IPS DF 19.7 (cell line): ENCODE data around the gene PIAS4.
"Not testable (repeated sequence)": the region's sequence is repeated elsewhere in the genome, so short reads cannot be mapped to it uniquely, and the experiment has no call there.

Source experiments
- DNase-seq: peaks from one replicate; pipeline ENCODE4 v3.0.0-alpha.2; 2013; ENCODE audit warnings: low read depth, low spot score

The PIAS4 gene

DNA sequence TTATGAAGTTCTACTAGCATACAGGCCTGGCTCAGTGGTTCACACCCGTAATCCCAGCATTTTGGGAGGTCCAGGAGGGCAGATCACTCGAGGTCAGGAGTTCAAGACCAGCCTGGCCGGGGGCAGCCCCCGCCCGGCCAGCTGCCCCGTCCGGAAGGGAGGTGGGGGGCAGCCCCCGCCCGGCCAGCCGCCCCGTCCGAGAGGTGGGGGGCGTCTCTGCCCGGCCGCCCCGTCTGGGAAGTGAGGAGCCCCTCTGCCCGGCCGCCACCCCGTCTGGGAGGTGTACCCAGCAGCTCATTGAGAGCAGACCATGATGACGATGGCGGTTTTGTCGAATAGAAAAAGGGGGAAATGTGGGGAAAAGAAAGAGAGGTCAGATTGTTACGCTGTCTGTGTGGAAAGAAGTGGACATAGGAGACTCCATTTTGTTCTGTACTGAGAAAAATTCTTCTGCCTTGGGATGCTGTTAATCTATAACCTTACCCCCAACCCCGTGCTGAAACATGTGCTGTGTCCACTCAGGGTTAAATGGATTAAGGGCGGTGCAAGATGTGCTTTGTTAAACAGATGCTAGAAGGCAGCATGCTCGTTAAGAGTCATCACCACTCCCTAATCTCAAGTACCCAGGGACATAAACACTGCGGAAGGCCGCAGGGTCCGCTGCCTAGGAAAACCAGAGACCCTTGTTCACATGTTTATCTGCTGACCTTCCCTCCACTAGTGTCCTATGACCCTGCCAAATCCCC, 8.7 kb upstream of the PIAS4 start:
- DNase-seq, result not testable (repeated sequence)

DNA sequence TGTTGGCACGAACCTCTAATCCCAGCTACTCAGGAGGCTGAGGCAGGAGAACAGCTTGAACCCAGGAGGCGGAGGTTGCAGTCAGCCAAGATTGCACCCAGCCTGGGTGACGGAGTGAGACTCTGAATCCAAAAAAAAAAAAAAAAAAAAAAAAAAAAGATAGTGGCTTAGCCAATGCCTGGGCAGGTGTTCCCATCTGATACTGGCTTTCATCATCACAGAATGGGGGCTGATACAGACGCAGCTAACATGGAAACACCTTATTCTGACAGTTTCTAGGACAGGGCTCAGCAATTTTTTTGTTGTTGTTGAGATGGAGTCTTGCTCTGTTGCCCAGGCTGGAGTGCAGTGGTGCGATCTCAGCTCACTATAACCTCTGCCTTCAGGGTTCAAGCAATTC, 6.7 kb upstream of the PIAS4 start:
- not testable (repeated sequence) for DNase-seq

DNA sequence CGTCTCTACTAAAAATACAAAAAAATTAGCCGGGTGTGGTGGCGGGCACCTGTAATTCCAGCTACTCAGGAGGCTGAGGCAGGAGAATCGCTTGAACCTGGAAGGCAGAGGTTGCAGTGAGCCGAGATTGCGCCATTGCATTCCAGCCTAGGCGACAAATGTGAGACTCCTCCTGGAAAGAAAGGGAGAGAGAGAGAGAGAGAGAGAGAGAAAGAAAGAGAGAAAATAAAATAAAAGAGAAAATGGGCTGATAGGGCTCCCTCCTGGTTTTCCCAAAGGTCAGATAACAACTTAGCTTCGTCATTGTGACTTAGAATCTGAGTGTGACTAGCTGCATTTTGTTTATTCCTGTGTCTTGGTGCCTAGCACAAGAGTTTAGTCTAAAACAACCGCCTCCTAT, 2.1 kb upstream of the PIAS4 start:
- not testable (repeated sequence) for DNase-seq

DNA sequence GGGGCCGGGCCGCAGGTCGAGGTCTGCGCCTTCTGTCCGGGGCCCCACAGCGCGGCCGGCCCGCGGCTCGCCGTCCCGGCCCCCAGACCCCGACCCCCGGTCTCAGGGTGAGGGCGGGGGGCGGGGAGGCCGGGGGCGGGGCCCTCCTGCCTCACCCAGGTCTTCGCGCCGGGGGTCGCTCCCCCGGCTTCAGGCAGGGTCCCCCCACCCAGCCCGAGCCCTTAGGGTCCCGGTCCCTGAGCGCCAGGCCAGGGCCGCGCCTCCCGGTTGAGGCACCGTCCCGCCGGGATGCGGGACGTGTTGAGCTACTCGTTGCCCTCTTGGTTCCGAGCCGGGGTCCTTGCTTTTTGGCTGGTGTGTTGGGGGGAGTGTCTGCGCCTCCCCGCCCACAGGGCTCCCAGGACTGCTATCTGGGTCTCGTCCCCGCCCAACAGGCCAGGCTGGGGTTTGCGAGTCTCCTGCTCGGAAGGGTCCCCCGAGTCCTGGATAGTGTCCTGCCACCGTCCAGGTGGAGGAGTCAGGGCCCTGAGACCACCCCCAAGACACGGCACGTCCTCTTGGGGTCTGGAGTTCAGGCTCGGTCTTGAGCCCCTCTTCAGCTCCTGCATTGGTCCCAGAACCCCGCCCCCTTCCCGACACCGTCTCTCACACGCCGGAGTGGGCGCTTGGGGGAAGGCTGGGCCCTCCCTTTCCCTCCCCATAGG, 452 bp downstream of the PIAS4 start:
- DNase-seq, result no peak

DNA sequence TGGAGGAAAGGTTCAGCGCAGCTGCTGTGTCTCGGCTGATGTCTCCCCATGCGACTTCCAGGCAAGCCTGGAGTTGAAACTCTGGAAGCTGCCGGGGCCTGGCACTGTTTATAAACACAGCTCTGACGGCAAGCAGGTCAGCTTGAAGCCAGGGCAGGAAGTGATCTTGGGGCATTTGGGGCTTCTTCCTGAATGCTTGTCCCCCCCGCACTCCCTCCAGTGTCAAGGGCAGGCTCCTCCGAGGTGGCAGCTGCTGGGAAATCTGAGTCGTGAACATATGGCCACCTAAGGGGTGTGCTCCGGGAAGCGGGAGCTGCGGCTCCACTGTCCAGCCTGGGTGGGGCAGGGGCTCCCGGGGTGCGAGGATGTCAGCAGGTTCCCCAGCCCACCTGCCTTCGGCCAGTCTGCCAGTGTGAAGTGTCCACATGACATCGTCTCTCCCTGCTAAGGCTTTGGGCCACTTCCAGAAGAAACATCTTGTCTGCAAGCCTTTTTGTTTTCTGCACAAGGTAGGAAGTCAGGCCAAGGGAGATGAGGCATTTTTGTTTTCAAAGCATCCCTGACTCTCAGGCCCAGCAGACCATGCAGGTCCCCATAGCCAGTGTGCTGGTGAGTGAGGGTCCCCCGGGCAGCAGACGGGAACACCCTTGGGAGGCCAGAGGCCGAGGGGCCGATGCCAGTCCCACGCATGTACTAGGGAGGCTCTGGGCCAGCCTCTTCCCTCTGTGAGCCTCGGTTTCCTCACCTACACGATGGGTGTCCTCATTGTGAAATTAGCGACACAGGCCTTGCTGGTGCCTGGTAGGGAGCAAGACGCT, 2.7 kb downstream of the PIAS4 start:
- no peak for DNase-seq

DNA sequence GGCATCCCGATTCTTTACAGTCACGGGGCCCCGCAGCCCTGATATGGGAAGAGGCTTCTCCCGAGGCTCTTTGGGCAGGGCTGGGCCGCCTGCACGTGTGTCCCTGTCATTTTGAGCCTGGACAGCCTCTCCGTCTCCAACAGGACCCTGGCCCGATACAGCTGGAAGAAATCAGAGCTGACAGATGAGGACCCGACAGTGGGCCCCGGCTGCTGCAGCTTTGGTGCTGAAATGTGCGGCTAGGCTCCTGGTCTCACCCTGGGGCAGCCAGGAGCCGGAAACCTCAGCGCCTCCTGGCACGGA, 3.2 kb downstream of the PIAS4 start:
- DNase-seq, result no peak

DNA sequence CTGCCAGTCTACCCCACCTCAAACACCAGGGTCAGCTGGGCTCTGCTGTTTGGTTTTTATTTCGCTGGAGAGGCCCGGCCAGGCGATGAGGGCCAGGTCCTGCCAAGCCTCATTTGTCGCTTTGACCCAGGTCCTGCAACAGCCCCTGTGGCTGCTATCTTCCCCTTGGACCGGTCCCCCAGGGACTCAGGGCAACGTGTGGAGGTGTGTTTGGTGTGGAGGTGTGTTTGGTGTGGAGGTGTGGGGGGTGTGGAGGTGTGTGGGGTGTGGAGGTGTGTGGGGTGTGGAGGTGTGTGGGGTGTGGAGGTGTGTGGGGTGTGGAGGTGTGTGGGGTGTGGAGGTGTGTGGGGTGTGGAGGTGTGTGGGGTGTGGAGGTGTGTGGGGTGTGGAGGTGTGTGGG, 3.9 kb downstream of the PIAS4 start:
- DNase-seq, result not testable (repeated sequence)

DNA sequence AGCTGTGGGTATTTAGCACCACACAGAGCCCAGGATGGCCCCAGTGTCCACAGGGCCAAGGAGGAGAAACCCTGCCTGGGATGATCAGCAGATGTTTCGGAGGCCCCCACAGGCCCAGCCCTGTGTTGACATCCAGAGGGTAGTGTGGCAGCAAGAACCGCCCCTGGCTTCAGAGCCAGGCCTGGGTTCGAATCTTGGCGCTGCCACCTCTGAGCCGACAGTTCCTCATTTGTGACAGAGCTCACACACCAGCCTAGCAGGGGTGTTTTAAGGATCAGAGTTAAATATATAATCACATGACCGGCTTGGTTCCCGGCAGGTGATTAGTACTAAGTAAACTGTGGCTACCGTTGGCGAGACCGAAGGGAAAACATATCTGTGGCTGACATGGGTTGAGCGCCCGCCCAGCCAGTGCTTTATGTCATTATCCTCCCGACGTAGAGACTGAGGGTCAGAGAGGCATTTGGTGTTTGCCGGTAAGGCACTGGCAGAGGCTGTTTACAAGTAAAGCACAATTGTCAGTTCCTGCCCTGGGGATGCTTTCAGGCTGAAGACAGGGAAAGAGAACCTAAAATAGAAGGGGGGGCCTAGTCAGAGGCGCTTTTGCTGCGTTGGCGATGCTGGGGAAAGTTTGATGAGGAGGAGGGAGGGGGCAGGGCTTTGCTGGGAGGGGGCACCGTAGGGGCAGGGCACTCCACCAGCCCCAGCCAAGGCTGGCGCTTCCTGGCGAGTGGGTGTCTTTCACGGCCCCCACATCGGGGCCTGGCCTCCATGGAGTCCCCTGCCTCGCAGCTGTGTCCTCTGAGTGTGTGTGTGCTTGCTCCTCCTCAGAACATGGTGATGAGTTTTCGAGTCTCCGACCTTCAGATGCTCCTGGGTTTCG, 4.8 kb downstream of the PIAS4 start:
- DNase-seq, result no peak

DNA sequence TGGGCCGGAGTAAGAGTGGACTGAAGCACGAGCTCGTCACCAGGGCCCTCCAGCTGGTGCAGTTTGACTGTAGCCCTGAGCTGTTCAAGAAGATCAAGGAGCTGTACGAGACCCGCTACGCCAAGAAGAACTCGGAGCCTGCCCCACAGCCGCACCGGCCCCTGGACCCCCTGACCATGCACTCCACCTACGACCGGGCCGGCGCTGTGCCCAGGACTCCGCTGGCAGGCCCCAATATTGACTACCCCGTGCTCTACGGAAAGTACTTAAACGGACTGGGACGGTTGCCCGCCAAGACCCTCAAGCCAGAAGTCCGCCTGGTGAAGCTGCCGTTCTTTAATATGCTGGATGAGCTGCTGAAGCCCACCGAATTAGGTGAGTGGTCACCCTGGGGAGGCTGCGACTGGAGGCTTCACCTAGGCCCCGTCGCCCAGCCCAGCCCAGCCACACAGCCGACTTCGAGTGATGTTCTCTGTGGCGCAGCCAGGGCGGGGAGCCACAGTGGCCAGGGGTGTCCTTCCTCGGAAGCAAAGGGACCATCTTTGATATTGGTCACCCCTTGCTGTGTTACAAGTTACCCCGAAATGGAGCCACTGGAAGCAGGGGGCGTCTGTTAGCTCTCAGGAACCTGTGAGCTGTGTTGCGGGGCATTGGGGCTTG, 5.6 kb downstream of the PIAS4 start:
- DNase-seq, result no peak

DNA sequence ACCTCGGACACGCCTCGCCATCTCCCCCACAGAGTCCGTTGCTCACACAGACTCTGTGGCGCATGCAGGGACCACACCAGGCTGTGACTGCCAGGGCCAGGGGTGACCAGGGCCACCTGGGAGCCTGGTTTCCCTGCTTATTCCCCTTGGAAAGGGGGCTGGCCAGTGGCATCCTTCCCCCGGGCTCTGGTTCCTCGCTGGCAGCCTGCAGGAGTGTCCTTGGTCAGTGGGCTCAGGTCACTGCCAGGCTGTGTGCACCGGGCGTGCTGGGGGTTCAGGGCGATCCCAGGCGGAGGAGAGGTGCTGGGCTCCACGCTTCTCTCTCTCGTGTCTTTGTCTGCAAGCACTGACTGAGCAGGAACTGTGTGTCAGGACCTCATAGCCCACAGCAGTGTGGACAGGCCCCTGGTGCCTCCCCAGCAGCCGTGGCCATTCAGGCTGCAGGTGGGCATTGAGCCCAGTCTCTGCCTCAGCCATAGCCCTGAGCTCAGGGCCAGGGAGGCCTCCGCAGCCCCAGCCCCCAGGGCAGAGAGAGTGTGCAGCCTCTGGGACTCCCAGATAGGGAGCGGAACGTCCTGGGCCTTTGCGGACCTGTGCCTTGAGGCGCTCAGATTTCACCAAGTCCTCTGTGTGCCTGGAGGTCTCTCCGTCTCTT, 6.5 kb downstream of the PIAS4 start:
- no peak for DNase-seq

DNA sequence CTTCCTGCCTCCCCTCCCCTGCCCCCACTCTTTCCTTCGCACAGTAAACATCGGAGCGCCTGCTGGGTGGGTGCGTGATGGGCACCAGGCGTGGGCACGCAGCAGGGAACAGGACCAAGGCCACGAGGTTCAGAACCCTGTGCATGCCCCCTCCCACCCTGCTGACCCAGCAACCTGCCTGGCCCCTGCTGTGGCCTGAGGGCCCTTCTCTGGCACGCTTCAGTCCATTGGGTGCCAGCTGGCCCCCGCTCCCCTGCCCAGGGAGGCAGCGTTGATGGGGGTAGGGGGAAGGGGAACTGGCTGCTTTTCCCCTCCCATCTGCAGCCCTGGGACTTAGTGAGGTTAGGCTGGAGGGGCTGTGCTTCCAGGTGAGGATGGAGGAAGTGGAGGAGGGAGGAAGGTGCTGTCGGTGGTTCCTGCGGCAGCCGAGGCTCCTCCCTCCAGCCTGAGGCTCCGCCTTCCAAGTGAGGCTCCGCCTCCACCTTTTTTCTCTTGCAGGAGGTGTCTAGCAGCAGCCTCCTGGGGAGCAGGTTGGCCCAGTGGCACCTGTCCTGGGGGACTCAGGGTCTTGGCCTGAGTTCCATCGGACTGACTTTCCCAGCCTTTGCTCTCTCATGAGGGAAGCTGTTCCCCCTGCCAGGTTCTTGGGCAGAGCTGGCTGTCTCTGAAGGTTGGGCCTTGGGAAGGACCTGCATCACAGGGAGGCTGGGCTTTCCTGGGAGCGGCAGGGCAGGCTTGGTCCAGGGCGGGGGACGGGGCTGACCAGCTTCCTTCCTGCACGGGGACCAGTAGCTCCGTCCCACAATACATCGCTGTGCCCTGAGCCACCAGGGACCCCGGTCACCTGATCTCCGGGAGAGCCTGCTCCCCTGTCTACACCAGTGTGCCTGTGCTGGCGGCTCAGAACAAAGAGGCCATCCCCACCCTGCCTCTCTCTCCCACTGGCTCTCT, 7.3 kb downstream of the PIAS4 start:
- no peak for DNase-seq

DNA sequence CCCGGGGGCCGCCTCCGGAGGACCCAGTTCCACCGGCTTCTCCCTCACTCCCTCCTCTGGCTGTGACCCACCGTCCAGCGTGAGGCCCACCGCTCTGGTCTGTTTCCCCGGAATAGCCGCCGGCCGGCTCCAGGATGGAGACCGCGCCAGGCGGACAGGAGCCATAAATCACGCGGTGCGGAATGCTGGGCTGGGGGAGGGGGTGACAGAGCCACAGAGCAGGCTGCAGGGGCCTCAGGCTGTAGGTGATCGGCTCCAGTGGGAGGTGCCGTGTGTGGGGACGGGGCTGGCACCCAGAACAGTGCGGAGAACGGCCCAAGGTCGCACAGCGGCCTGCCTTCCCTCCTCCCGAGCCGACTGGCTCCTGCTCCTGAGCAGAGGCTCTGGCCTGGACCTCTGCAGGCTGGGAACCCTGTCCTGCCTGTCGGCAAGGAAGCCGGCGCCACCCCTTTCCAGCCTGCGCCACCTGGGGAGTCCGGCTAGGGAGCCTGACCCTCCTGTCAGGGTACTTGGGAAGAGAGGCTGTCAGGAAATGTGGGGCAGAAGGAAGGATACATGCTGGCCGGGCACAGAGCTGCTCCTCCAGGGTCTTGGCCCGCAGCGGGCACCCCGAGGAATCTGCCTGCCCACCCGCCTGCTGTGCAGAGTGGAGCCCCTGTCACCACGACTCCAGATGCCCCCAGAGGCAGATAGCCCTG, 8.3 kb downstream of the PIAS4 start:
- no peak for DNase-seq

DNA sequence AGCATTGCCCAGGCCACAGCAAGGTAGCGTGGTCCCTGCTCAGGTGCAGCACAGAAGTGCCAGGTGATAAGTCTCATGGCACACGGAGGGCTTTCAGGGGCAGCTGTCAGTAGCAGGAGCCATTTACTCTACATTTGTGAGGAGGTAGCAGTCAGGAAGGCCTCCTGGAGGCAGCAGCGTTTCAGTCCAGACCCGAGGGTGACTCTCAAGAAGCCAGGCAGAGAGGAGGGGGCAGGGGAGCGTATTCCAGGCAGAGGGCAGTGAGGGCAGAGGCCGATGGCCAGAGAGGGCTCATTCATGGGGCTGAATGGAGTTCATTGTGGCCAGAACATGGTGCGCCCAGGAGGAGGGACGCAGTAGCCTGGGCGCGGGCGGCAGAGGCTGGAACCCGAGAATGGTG, 8.9 kb downstream of the PIAS4 start:
- DNase-seq, result no peak

DNA sequence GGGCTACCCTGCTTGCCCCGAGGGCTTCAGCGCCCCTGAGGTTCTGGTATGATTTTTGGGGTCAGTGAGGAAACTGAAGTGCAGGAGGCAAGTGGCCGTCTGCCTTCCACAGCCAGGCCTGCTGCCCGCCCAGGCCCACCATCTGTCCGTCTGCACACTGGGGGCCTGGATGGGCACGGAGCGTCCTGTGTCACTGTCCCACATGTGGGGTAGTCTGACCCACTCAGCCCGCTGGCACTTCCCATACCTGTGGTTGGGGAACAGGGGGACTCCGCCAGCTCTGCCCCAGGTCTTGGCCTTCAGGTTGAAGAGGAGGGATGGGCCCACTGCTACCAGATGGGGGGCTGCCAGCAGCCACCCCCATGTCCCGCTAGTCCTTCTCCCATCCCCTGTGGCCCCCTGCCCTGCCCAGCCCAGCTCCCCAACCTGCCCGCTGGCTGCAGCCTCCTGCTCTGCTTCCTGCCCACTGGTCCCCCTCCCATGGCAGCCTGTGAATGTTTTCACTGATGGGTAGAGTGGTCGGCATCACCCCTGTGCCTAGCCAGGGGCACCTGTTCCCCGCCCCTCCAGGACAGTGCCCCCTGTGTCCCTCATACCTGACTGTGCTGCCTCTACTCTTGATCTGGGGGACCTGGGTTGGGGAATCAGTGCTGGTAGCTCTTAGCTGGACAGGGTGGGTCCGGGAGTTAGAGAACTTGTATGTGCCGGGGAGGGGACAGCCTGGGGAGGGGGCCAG, 9.5 kb downstream of the PIAS4 start:
- no peak for DNase-seq

DNA sequence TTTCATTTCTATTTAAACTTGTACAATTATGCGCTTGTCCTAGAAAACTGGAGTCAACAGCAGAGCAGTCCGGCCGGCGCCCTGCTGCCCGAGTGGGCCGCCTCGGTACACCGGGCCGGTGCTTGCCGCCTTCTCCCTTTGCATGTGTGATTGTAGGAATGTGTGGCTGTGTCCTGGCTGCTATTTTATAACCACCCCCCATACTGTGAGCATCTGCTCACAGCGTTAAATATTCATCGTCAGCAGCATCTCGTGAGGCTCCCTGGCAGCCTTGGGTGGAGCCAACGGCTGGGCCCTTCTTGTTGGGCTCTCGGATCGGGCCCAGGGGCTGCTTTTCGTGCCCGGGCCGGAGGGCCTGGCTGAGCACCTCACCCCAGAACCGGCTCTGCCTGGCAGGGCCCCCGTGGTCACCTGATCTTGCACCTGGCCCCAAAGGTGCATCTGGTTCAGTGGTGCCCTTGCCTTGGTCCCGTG, 10.6 kb downstream of the PIAS4 start:
- DNase-seq, result no peak

DNA sequence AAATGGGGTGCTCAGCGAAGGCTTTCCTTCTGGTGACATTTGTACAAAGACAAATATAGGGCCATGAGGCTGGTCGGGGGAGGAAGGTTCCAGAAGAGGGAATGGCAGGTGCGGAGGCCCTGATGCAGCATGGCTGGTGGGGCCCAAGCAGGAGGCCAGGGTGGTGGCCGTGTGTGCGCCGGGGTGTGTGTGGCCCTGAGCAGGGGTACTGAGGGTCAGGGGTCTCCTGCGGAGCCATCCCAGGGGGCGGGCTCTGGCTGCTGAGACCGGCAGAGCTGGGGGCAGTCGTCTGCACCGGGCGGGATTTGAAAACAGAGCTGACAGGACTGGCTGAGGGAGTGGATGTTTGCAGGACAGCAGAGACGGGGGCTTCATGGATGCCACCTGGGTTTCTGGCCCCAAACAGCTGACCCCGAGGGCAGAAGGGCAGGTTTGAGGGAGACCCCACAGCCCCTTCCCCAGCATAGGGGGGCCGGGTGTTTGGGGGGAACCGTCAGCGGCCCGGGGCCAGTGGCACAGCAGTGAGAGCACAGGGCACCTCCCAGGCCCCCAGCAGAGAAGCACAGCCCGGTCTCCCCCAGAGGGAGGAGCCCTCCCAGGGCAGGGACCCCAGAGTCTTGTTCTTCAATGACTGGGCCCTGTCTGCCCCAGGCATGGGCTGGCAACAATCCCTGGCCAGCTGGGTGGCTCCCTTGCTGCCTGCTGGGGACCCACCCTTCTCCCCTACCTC, 11.4 kb downstream of the PIAS4 start:
- DNase-seq, result no peak

DNA sequence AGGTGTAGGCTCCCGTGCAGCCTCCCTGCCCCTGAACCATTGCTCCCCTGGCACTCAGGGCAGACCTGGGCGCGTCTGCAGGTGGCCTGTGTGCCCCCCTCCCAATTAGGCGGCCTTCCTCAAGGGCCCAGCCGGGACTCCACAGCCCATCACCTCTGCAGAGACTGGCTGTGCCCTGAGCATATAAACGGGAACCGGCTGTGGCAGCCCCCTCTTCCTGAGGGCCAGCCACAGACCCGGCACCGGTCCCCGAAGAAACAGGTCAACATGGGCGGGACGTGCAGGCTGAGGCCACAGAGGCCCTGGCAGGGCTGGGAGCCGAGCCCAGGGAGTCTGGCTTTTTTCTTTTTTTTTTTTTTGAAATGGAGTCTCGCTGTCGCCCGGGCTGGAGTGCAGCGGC, 12.0 kb downstream of the PIAS4 start:
- no peak for DNase-seq
